ENCODE results near the gene PIH1D1. TPM values are rescaled to one million over a fixed set of nuclear protein-coding genes. Genes with fewer than 3 reads are reported as not detected.

The PIH1D1 gene
- total RNA-seq, 4 donors from 2014 or later: 52.7 to 87.4 (median 75.7) TPM

DNA sequence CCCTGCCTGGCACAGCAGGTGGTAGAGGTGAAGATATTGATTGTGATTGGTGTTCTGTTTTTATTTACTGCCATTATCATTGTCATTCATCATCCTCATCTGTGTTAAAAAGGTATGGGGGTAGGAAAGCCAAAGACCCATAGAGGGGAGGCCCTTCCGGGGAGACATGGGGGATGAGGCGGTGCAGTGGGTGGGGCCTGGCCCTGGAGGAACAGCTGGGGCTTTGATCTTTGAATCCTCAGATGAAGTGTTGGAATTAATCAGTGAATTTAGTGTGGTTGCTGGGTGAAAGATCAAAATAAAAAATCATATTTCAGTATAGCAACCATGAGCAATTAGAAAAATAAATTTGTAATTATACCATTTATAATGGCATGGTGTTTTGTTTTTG, 35.8 kb downstream of the PIH1D1 start:
- TF ChIP-seq CTCF (IDR thresholded peaks at IDR 0.05): no peak
- DNase-seq (ENCODE audit: low spot score) (no peak), ATAC-seq (ENCODE audit: low FRiP score) (no peak)

- DNase-seq (ENCODE audit: low spot score) (no peak), ATAC-seq (ENCODE audit: low FRiP score) (no peak)
- no peak for TF ChIP-seq CTCF (IDR thresholded peaks at IDR 0.05)
These were observed 36.4 kb downstream of the PIH1D1 start for GRCh38 chr19:49415102-49415809.

DNA sequence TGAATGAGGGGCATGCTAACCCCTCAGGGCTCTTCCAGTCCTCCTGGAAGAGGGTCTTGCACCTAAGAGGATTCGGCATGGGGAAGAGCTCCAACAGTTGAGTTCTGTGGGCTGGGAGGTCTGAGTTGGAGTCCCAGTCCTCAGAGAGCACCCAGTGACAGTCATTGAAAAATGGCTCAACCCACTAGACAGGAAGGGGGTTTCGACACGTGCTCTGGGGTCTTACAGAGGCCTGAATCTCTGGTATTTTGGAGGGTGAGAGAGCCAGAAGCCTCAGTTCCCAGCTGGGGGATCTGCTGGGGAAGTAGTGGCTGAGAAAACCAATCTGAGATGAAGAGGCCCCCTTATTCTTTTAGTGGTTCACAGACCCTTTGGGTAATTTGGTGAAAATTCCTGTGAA, 37.4 kb downstream of the PIH1D1 start:
- no peak for TF ChIP-seq CTCF (IDR thresholded peaks at IDR 0.05)
- ATAC-seq (ENCODE audit: low FRiP score) (no peak), DNase-seq (ENCODE audit: low spot score) (no peak)

GRCh38 chr19:49413348-49413747, 38.3 kb downstream of the PIH1D1 start:
- no peak for TF ChIP-seq CTCF (IDR thresholded peaks at IDR 0.05)
- no peak for ATAC-seq (ENCODE audit: low FRiP score)
- DNase-seq (ENCODE audit: low spot score): no peak

GRCh38 chr19:49411681-49412326, 39.8 kb downstream of the PIH1D1 start:
- TF ChIP-seq CTCF (IDR thresholded peaks at IDR 0.05): no peak
- no peak for ATAC-seq (ENCODE audit: low FRiP score)
- DNase-seq (ENCODE audit: low spot score): no peak

DNA sequence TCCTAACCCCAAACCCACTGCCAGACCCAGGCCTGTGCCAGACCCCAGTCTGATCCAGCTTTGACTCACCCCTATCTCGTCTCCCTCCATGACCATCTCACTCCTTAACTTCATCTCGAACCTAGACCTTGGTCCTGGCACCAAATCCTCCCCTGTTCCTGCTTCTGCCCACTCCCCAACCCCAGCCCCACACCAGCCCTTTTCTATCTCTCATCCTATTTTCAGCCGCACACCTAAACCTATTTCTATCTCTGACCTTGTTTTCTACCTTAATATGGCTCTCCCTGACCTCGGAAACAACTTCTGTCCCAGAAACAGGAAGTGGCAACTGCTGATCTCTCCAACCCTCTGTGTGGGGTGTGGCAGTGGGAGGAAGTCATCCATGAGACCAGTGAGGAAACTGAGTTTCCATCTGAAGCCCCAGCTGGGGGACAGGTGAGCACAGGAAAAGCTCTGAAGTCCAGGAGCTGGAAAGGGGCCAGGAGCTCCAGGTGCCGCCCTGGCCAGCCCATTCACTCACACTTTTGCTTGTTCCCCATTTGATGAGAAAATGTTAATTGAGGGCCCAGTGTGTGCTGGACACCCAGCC, 42.1 kb downstream of the PIH1D1 start:
- DNase-seq (ENCODE audit: low spot score) (no peak), ATAC-seq (ENCODE audit: low FRiP score) (no peak)
- no peak for TF ChIP-seq CTCF (IDR thresholded peaks at IDR 0.05)
